ENCODE results near the gene UVRAG. TPM values are rescaled to one million over a fixed set of nuclear protein-coding genes. Genes with fewer than 3 reads are reported as not detected.

UVRAG gene
- polyA plus RNA-seq, 1 donor (not counting 4 experiments of a cell fraction or from before 2014, with no cell fraction given) = 11.9 TPM

DNA sequence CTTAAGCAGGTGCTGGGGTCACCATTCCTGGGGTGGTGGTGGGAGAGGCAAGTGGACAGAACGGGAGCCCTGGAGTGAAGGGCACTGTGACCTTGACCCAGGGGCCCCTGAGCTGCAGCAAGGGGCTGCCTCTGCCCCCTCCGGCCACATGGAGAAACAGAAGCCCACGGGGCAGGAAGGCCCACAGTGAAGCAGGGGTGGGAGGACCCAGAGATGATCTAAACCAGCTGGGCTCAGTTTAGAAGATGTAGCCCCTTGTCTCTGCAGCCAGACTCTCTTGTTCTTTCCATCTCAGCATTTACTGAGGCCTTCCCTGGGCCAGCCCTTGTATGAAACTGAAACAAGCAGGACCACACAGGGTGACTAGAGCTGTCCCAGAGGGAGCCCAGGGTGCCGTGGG lies 360.8 kb downstream of the UVRAG start:
- TF ChIP-seq, protein P1, sequence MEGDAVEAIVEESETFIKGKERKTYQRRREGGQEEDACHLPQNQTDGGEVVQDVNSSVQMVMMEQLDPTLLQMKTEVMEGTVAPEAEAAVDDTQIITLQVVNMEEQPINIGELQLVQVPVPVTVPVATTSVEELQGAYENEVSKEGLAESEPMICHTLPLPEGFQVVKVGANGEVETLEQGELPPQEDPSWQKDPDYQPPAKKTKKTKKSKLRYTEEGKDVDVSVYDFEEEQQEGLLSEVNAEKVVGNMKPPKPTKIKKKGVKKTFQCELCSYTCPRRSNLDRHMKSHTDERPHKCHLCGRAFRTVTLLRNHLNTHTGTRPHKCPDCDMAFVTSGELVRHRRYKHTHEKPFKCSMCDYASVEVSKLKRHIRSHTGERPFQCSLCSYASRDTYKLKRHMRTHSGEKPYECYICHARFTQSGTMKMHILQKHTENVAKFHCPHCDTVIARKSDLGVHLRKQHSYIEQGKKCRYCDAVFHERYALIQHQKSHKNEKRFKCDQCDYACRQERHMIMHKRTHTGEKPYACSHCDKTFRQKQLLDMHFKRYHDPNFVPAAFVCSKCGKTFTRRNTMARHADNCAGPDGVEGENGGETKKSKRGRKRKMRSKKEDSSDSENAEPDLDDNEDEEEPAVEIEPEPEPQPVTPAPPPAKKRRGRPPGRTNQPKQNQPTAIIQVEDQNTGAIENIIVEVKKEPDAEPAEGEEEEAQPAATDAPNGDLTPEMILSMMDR (optimal IDR thresholded peaks at IDR 0.05 in 1 of 3, IDR thresholded peaks at IDR 0.05 in 1 of 3, conservative IDR thresholded peaks at IDR 0.05 in 1 of 3; ENCODE audit: extremely low read depth in 1 of 3, insufficient read depth in 2 of 3, low read length in 3 of 3) = no peak
- TF ChIP-seq EZH2 (IDR thresholded peaks at IDR 0.05; ENCODE audit: low read length) = no peak

GRCh38 chr11:76176463-76176862 lies 361.5 kb downstream of the UVRAG start:
- Histone ChIP-seq H3K36me3 (ENCODE audit: control insufficient read depth in 2 of 2, extremely low read depth in 1 of 2, insufficient read depth in 2 of 2, low read length in 2 of 2) (no peaks in the 10 kb centered on the region), H3K27me3 (ENCODE audit: control insufficient read depth, extremely low read depth, insufficient read depth, low read length) (peaks cover 3% of the 10 kb centered on the region), H3K4me3 (ENCODE audit: control insufficient read depth in 2 of 3, extremely low read depth in 1 of 3, insufficient read depth in 2 of 3, low read depth in 1 of 3, low read length in 3 of 3) (no peak overlapping the region), H3K9me1 (ENCODE audit: control insufficient read depth, extremely low read depth, insufficient read depth, low read length) (no peaks in the 10 kb centered on the region), H3K9me3 (ENCODE audit: control insufficient read depth, low read depth, low read length) (no peaks in the 10 kb centered on the region), H3K79me2 (ENCODE audit: control insufficient read depth, insufficient read depth, low read length) (no peaks in the 10 kb centered on the region), H3K4me1 (ENCODE audit: control insufficient read depth, extremely low read depth, insufficient read depth, low read length) (no peaks in the 10 kb centered on the region), H2AFZ (ENCODE audit: control insufficient read depth, low read length) (no peak overlapping the region), H3K27ac (ENCODE audit: control insufficient read depth, insufficient read depth, low read length) (no peak overlapping the region), H4K20me1 (ENCODE audit: control insufficient read depth, extremely low read depth, insufficient read depth, low read length) (no peaks in the 10 kb centered on the region), H3K4me2 (ENCODE audit: control insufficient read depth, extremely low read depth, insufficient read depth, low read depth, low read length) (no peak overlapping the region), H3K9ac (ENCODE audit: control insufficient read depth, extremely low read depth, insufficient read depth, low read length) (no peak overlapping the region)
- FAIRE-seq = no peak
- DNase-seq (ENCODE audit: low read depth, low spot score) = no peak
- no peak for TF ChIP-seq EZH2 (IDR thresholded peaks at IDR 0.05; ENCODE audit: low read length)
- TF ChIP-seq, protein P1 (optimal IDR thresholded peaks at IDR 0.05 in 1 of 3, IDR thresholded peaks at IDR 0.05 in 1 of 3, conservative IDR thresholded peaks at IDR 0.05 in 1 of 3; ENCODE audit: extremely low read depth in 1 of 3, insufficient read depth in 2 of 3, low read length in 3 of 3) = no peak
- dilution Hi-C loops (cut with MboI; ENCODE audit: extremely low pct_ligation_motif_present, low sequenced_read_pairs) = no loop called here

More for the DNA sequence above, 360.8 kb downstream of the UVRAG start:
- no peaks in the 10 kb centered on the region for H3K9me1 ChIP-seq (ENCODE audit: control insufficient read depth, extremely low read depth, insufficient read depth, low read length)
- no peak overlapping the region for H3K4me3 ChIP-seq (ENCODE audit: control insufficient read depth in 2 of 3, extremely low read depth in 1 of 3, insufficient read depth in 2 of 3, low read depth in 1 of 3, low read length in 3 of 3)
- DNase-seq (ENCODE audit: low read depth, low spot score) = no peak
- no peaks in the 10 kb centered on the region for H3K36me3 ChIP-seq (ENCODE audit: control insufficient read depth in 2 of 2, extremely low read depth in 1 of 2, insufficient read depth in 2 of 2, low read length in 2 of 2)
- H2AFZ ChIP-seq (ENCODE audit: control insufficient read depth, low read length) = no peak overlapping the region
- no peak overlapping the region for H3K27ac ChIP-seq (ENCODE audit: control insufficient read depth, insufficient read depth, low read length)
- no peaks in the 10 kb centered on the region for H3K4me1 ChIP-seq (ENCODE audit: control insufficient read depth, extremely low read depth, insufficient read depth, low read length)
- H3K9ac ChIP-seq (ENCODE audit: control insufficient read depth, extremely low read depth, insufficient read depth, low read length) = no peak overlapping the region
- H3K79me2 ChIP-seq (ENCODE audit: control insufficient read depth, insufficient read depth, low read length) = no peaks in the 10 kb centered on the region
- H3K9me3 ChIP-seq (ENCODE audit: control insufficient read depth, low read depth, low read length) = no peaks in the 10 kb centered on the region
- FAIRE-seq = no peak
- H3K27me3 ChIP-seq (ENCODE audit: control insufficient read depth, extremely low read depth, insufficient read depth, low read length) = peaks cover 3% of the 10 kb centered on the region
- dilution Hi-C loops (cut with MboI; ENCODE audit: extremely low pct_ligation_motif_present, low sequenced_read_pairs) = no loop called here
- no peaks in the 10 kb centered on the region for H4K20me1 ChIP-seq (ENCODE audit: control insufficient read depth, extremely low read depth, insufficient read depth, low read length)
- H3K4me2 ChIP-seq (ENCODE audit: control insufficient read depth, extremely low read depth, insufficient read depth, low read depth, low read length) = no peak overlapping the region
